ENCODE data around the gene B4GALT5. TPM values are rescaled to one million over a fixed set of nuclear protein-coding genes. Genes with fewer than 3 reads are reported as not detected.

B4GALT5 gene
- polyA plus RNA-seq, 2 of the 4 experiments (the other 2 are of a cell fraction): 84.0 to 88.7 TPM

GRCh38 chr20:49687595-49688567 lies 25.8 kb downstream of the B4GALT5 start:
- Histone ChIP-seq H3K4me1 (peaks cover 95% of the 10 kb centered on the region), H3K4me3 (no peak overlapping the region), H3K4me2 (peak overlapping the region; percentile 80), H3K9me3 (no peaks in the 10 kb centered on the region), H3K27ac (peak overlapping the region; percentile 98)
- DNase-seq (ENCODE audit: low read depth in 1 of 2, low spot score in 1 of 2): no peak
- 29% methylated on average over 4 of the region's 4 CpGs for WGBS (ENCODE audit: missing lambda C conversion rate)
- ChIA-PET POLR2A (interaction anchor here (0.8 kb wide), 1 partner anchor 13 kb away, joined by 3 read pairs; no protein-coding TSS in a partner anchor), CTCF (interaction anchor here (0.8 to 5.0 kb wide), 9 partner anchors 9 to 227 kb away, joined by 3 to 25 read pairs (median 4); no protein-coding TSS in a partner anchor)
- no peak for TF ChIP-seq HMGXB4 (CRISPR knock-in tag; IDR thresholded peaks at IDR 0.05; ENCODE audit: borderline replicate concordance)
- TF ChIP-seq NFE2L2 (conservative IDR thresholded peaks at IDR 0.05; ENCODE audit: low read length): no peak
- TF ChIP-seq CBX8 (IDR thresholded peaks at IDR 0.05): no peak
- peak in 1 of 2 experiments; percentile 38; a peak in 1 of 5 replicates for TF ChIP-seq EP300 (IDR thresholded peaks at IDR 0.05)
- no peak for TF ChIP-seq KDM5A (IDR thresholded peaks at IDR 0.05)
- TF ChIP-seq HOXB5 (CRISPR knock-in tag; IDR thresholded peaks at IDR 0.05): no peak
- TF ChIP-seq GATA3 (IDR thresholded peaks at IDR 0.05; ENCODE audit: borderline replicate concordance): peak; percentile 25; the same call in 1 of the 2 replicates
- no peak for TF ChIP-seq HDAC2 (IDR thresholded peaks at IDR 0.05)
- peak in 1 of 2 experiments; percentile 29; a peak in 1 of 5 replicates for TF ChIP-seq JUN (IDR thresholded peaks at IDR 0.05)
- TF ChIP-seq RAD21 (conservative IDR thresholded peaks at IDR 0.05 in 1 of 2, IDR thresholded peaks at IDR 0.05 in 1 of 2): 0 out of 5 replicates have a peak, but pooled peaks of 1 of the 2 experiments have one; percentile 17
- TF ChIP-seq CEBPB (IDR thresholded peaks at IDR 0.05): peak in 1 of 2 experiments; percentile 3; a peak in 1 of 4 replicates
- no peak for TF ChIP-seq RCOR1 (IDR thresholded peaks at IDR 0.05; ENCODE audit: low read depth, low read length)
- TF ChIP-seq POLR2A (IDR thresholded peaks at IDR 0.05; ENCODE audit: low read length): no peak
- no peak for TF ChIP-seq CHD4 (IDR thresholded peaks at IDR 0.05; ENCODE audit: borderline replicate concordance)
- TF ChIP-seq, protein P1, sequence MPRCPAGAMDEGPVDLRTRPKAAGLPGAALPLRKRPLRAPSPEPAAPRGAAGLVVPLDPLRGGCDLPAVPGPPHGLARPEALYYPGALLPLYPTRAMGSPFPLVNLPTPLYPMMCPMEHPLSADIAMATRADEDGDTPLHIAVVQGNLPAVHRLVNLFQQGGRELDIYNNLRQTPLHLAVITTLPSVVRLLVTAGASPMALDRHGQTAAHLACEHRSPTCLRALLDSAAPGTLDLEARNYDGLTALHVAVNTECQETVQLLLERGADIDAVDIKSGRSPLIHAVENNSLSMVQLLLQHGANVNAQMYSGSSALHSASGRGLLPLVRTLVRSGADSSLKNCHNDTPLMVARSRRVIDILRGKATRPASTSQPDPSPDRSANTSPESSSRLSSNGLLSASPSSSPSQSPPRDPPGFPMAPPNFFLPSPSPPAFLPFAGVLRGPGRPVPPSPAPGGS (IDR thresholded peaks at IDR 0.05): no peak
- TF ChIP-seq HEYL (CRISPR knock-in tag; IDR thresholded peaks at IDR 0.05): no peak
- no peak for TF ChIP-seq RARB (CRISPR knock-in tag; IDR thresholded peaks at IDR 0.05)
- FAIRE-seq: no peak
- no peak for ATAC-seq

DNA sequence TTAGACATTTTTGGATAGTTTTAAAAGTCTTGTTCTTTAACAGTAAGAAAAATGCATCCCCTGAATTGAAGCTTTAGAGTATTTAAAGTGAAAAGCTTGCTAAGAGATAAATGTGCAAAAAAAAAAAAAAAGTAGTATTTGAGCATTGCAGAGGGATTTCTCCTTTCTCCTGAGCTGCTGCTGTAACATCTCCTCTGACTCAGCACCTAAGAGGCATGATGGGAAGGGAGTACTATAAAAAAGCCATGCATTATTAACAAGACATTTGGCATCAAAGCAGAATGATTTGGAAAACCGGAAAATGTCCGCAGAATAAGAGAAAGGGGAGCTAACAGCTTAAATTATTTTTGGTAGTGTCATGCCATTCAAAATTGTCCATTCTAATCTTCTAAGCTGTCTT lies 27.9 kb downstream of the B4GALT5 start:
- 0% methylated on average over 2 of the region's 2 CpGs for WGBS (ENCODE audit: missing lambda C conversion rate)
- DNase-seq (ENCODE audit: low read depth in 1 of 2, low spot score in 1 of 2) (no peak), FAIRE-seq (no peak), ATAC-seq (peak; percentile 48 to 70; a peak in 4 of 6 replicates)
- ChIA-PET POLR2A (interaction anchor here (0.6 to 0.9 kb wide), 4 partner anchors 10 to 128 kb away, joined by 3 to 5 read pairs (median 4); partner anchors contain the start of gene SLC9A8), CTCF (interaction anchor here (0.7 to 1.8 kb wide), 6 partner anchors 10 to 161 kb away, joined by 3 to 12 read pairs (median 3); no protein-coding TSS in a partner anchor)
- H3K9me3 ChIP-seq: no peaks in the 10 kb centered on the region
- peak; percentile 35; the same call in 1 of the 2 replicates for TF ChIP-seq JUNB (IDR thresholded peaks at IDR 0.05)
- peak; percentile 70 for TF ChIP-seq MAFK (IDR thresholded peaks at IDR 0.05; ENCODE audit: partially characterized antibody)
- TF ChIP-seq HOXB13 (CRISPR knock-in tag; IDR thresholded peaks at IDR 0.05; ENCODE audit: low read depth): no peak
- TF ChIP-seq USF2 (IDR thresholded peaks at IDR 0.05): no peak
- H3K4me1 ChIP-seq: peaks cover 100% of the 10 kb centered on the region
- H3K4me2 ChIP-seq: peak overlapping the region; percentile 80
- H3K4me3 ChIP-seq: no peak overlapping the region
- H3K27ac ChIP-seq: peak overlapping the region; percentile 98

All from A549 (cell line).